Measurements from ENCODE around the gene ABCA2.

Gene ABCA2

DNA sequence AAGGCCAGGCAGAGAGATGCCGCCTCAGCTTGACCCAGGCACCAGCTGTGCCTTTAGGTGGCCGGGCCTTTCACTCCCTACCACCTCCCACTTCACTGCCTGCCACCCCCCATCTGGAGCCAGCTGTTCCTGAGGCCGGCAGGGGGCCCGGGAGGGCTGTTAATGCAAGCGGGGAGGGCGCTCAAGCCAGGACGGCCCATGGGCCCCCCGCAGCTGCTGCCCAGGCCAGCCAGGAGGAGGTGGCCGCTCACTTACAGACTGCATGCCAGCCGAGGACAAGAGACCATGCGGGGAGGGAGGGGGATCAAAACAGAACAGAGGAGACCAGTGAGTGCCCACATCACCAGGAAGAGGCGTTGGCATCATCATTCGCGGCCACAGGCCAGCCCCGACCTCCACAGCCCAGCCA lies 4.5 kb downstream of the ABCA2 start:
- peaks cover 13% of the 10 kb centered on the region for H3K4me1 ChIP-seq (ENCODE audit: insufficient read depth, low read length, severe bottlenecking)
- TF ChIP-seq, protein P1, sequence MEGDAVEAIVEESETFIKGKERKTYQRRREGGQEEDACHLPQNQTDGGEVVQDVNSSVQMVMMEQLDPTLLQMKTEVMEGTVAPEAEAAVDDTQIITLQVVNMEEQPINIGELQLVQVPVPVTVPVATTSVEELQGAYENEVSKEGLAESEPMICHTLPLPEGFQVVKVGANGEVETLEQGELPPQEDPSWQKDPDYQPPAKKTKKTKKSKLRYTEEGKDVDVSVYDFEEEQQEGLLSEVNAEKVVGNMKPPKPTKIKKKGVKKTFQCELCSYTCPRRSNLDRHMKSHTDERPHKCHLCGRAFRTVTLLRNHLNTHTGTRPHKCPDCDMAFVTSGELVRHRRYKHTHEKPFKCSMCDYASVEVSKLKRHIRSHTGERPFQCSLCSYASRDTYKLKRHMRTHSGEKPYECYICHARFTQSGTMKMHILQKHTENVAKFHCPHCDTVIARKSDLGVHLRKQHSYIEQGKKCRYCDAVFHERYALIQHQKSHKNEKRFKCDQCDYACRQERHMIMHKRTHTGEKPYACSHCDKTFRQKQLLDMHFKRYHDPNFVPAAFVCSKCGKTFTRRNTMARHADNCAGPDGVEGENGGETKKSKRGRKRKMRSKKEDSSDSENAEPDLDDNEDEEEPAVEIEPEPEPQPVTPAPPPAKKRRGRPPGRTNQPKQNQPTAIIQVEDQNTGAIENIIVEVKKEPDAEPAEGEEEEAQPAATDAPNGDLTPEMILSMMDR (IDR thresholded peaks at IDR 0.05; ENCODE audit: low read length) = no peak
- TF ChIP-seq EZH2 (IDR thresholded peaks at IDR 0.05; ENCODE audit: borderline replicate concordance, low read length) = no peak
- H3K9me3 ChIP-seq (ENCODE audit: low read length) = no peaks in the 10 kb centered on the region
- no peaks in the 10 kb centered on the region for H4K20me1 ChIP-seq (ENCODE audit: insufficient read depth, low read length)
- no peak overlapping the region for H3K9ac ChIP-seq (ENCODE audit: low read length)
- no peak overlapping the region for H3K4me2 ChIP-seq (ENCODE audit: low read length)
- no peaks in the 10 kb centered on the region for H3K36me3 ChIP-seq (ENCODE audit: insufficient read depth, low read length)
- no peaks in the 10 kb centered on the region for H3K9me2 ChIP-seq (ENCODE audit: low read depth, low read length)
- no peaks in the 10 kb centered on the region for H3F3A ChIP-seq (ENCODE audit: insufficient read depth, low read length)
- no peak overlapping the region for H3K4me3 ChIP-seq (ENCODE audit: low read depth, low read length, poor library complexity, severe bottlenecking)
- no peaks in the 10 kb centered on the region for H3K79me2 ChIP-seq (ENCODE audit: insufficient read depth, low read length)
- H3K27me3 ChIP-seq (ENCODE audit: insufficient read depth, low read length) = peaks cover 7% of the 10 kb centered on the region
- H2AFZ ChIP-seq (ENCODE audit: low read length) = no peak overlapping the region
- H3K27ac ChIP-seq (ENCODE audit: low read depth, low read length, poor library complexity, severe bottlenecking) = no peak overlapping the region

DNA sequence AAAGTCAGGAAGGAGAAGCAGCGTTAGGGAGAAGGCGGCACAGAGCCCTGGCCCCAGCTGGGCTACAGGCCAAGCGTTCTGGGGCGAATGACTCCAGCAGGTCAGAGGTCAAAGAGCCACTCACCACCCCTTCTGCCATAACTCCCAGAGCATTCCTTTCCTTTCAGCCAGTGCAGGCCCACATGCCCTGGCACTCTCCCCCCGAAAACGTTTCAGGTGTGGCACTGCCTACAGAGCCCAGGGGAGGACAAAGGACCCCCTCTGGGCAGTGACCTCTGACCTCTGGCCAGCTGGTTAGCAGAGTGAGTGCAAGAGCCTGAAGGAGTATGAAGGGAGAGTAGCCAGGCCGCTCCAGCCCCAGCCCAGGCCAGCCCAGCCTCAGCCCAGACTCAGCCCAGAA lies 4.9 kb downstream of the ABCA2 start:
- no peaks in the 10 kb centered on the region for H3K9me3 ChIP-seq (ENCODE audit: low read length)
- H2AFZ ChIP-seq (ENCODE audit: low read length) = no peak overlapping the region
- H3K79me2 ChIP-seq (ENCODE audit: insufficient read depth, low read length) = no peaks in the 10 kb centered on the region
- no peak overlapping the region for H3K9ac ChIP-seq (ENCODE audit: low read length)
- H3K27ac ChIP-seq (ENCODE audit: low read depth, low read length, poor library complexity, severe bottlenecking) = no peak overlapping the region
- no peaks in the 10 kb centered on the region for H3F3A ChIP-seq (ENCODE audit: insufficient read depth, low read length)
- peaks cover 7% of the 10 kb centered on the region for H3K27me3 ChIP-seq (ENCODE audit: insufficient read depth, low read length)
- H3K36me3 ChIP-seq (ENCODE audit: insufficient read depth, low read length) = no peaks in the 10 kb centered on the region
- H3K4me2 ChIP-seq (ENCODE audit: low read length) = no peak overlapping the region
- no peaks in the 10 kb centered on the region for H3K9me2 ChIP-seq (ENCODE audit: low read depth, low read length)
- TF ChIP-seq EZH2 (IDR thresholded peaks at IDR 0.05; ENCODE audit: borderline replicate concordance, low read length) = no peak
- TF ChIP-seq, protein P1 (IDR thresholded peaks at IDR 0.05; ENCODE audit: low read length) = no peak
- peaks cover 10% of the 10 kb centered on the region for H3K4me1 ChIP-seq (ENCODE audit: insufficient read depth, low read length, severe bottlenecking)
- H3K4me3 ChIP-seq (ENCODE audit: low read depth, low read length, poor library complexity, severe bottlenecking) = no peak overlapping the region
- no peaks in the 10 kb centered on the region for H4K20me1 ChIP-seq (ENCODE audit: insufficient read depth, low read length)

DNA sequence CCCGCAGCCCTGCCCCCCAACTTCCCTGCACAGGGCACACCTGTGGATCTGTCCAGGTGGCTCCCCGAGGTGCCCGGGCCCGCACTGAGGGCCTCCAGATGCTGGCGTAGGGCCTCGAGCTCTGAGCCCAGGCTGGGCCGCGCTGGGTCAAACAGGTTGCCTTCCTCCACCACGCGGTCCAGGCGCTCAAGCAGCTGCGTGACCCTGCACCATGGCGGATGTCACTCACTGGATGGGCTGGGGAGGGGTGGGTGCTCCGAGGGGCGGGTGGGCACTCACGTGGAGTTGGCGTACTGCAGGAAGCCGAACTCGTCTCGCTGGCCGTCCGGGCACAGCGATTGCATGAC lies 5.4 kb downstream of the ABCA2 start:
- no peak overlapping the region for H3K9ac ChIP-seq (ENCODE audit: low read length)
- H3K4me2 ChIP-seq (ENCODE audit: low read length) = no peak overlapping the region
- no peaks in the 10 kb centered on the region for H3K36me3 ChIP-seq (ENCODE audit: insufficient read depth, low read length)
- no peaks in the 10 kb centered on the region for H3K79me2 ChIP-seq (ENCODE audit: insufficient read depth, low read length)
- no peak overlapping the region for H3K4me3 ChIP-seq (ENCODE audit: low read depth, low read length, poor library complexity, severe bottlenecking)
- H3F3A ChIP-seq (ENCODE audit: insufficient read depth, low read length) = no peaks in the 10 kb centered on the region
- H3K4me1 ChIP-seq (ENCODE audit: insufficient read depth, low read length, severe bottlenecking) = peaks cover 10% of the 10 kb centered on the region
- no peak for TF ChIP-seq EZH2 (IDR thresholded peaks at IDR 0.05; ENCODE audit: borderline replicate concordance, low read length)
- TF ChIP-seq, protein P1 (IDR thresholded peaks at IDR 0.05; ENCODE audit: low read length) = no peak
- H2AFZ ChIP-seq (ENCODE audit: low read length) = no peak overlapping the region
- no peaks in the 10 kb centered on the region for H3K9me3 ChIP-seq (ENCODE audit: low read length)
- no peaks in the 10 kb centered on the region for H4K20me1 ChIP-seq (ENCODE audit: insufficient read depth, low read length)
- H3K27ac ChIP-seq (ENCODE audit: low read depth, low read length, poor library complexity, severe bottlenecking) = no peak overlapping the region
- no peaks in the 10 kb centered on the region for H3K9me2 ChIP-seq (ENCODE audit: low read depth, low read length)
- peaks cover 7% of the 10 kb centered on the region for H3K27me3 ChIP-seq (ENCODE audit: insufficient read depth, low read length)
